HFFc6 (cell line): Measurements from ENCODE around the gene MED6. TPM values are rescaled to one million over a fixed set of nuclear protein-coding genes. Genes with fewer than 3 reads are reported as not detected.

ENCODE experiments used
- DNase-seq: peaks from one replicate; pipeline ENCODE4 v3.0.0-alpha.2; 2018
- H3K27ac Mint-ChIP-seq: 2 replicates; pipeline ENCODE4 v1.8.0; 2020; ENCODE audit warnings: mild to moderate bottlenecking, mixed read lengths
- H3K27me3 Mint-ChIP-seq: 2 replicates; pipeline ENCODE4 v1.8.0; 2021; ENCODE audit warnings: mild to moderate bottlenecking, moderate library complexity, mixed read lengths; ENCODE audit not compliant: insufficient read depth
- H3K36me3 Mint-ChIP-seq: 2 replicates; pipeline ENCODE4 v1.8.0; 2021; ENCODE audit warnings: low read depth, mixed read lengths
- H3K4me1 Mint-ChIP-seq: 2 replicates; pipeline ENCODE4 v1.8.0; 2020; ENCODE audit warnings: low read depth, mixed read lengths
- H3K4me3 Mint-ChIP-seq: 2 replicates; pipeline ENCODE4 v1.8.0; 2020; ENCODE audit warnings: mild to moderate bottlenecking, moderate library complexity, mixed read lengths
- H3K9me3 Mint-ChIP-seq: 2 replicates; pipeline ENCODE4 v1.8.0; 2020; ENCODE audit warnings: mild to moderate bottlenecking, mixed read lengths
- CTCF ChIP-seq: fragments of 200-600 bp; sonication (generic); IDR thresholded peaks from 2 replicates; pipeline ENCODE4 v1.5.0; 2021; ENCODE audit warnings: antibody characterized with exemption, mild to moderate bottlenecking
- total RNA-seq, 6 experiments: library from RNA; stranded (reverse); fragmentation: NEBNext Ultra II Directional; extraction: Animal tissue kit (Norgen Biotek cat#: 25700); gene quantifications; 2 replicates in 1 of 6; 3 replicates in 5 of 6; pipeline ENCODE4 v1.2.3, GENCODE V29; 2021

MED6 gene
- total RNA-seq, 6 experiments from 2014 or later = 34.5 to 40.6 (median 37.1) TPM

DNA sequence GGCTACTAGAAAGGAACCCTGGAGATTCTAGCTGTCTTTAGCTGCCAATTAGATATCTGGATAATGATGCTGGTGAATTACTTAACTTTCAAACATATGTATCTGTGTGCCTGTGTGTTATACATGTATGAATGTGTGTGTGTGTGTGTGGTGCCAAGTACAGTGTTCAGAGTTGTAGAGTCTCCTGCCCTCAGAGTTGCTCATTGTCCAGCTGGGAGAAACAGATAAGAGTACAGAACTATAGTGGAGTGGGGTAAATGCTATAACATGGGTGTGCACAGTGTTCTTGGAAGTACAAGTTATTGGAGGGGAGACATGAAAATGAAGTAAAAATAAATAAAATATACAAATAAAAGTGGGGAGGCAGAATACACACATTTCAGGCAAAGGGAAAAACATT is 42.1 kb downstream of the MED6 start:
- Mint-ChIP-seq H3K27ac (no peak overlapping the region), H3K27me3 (no peaks in the 10 kb centered on the region), H3K36me3 (peaks cover 28% of the 10 kb centered on the region), H3K4me3 (no peak overlapping the region), H3K9me3 (no peaks in the 10 kb centered on the region), H3K4me1 (no peaks in the 10 kb centered on the region)
- DNase-seq = no peak
- TF ChIP-seq CTCF = no peak

- Mint-ChIP-seq H3K4me1 (no peaks in the 10 kb centered on the region), H3K36me3 (peaks cover 4% of the 10 kb centered on the region), H3K27me3 (no peaks in the 10 kb centered on the region), H3K27ac (no peak overlapping the region), H3K4me3 (no peak overlapping the region), H3K9me3 (no peaks in the 10 kb centered on the region)
- DNase-seq = no peak
- no peak for TF ChIP-seq CTCF
Measured at GRCh38 chr14:70555890-70556289, 44.6 kb downstream of the MED6 start.

DNA sequence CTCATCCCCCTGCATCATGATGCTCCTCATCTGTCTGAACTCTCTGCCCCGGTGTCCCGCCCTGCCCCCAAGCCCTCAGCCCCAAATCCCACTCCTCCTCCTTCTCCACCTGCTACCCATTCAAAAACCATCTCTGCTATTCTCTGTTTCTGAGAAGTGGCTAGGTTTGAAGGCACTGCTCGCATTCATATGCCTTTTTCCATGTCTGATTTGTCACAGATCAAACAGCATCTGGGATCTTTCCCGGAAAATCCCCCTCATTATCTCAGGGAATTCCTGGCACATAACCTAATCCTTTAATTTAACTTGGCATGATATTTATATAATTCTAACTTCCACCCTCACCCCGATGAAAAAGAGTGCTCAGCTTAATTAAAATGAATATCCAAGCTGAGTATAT is 62.4 kb downstream of the MED6 start:
- Mint-ChIP-seq H3K27me3 (no peaks in the 10 kb centered on the region; the same call in 1 of the 2 replicates), H3K4me3 (no peak overlapping the region), H3K36me3 (peaks cover 13% of the 10 kb centered on the region), H3K27ac (no peak overlapping the region), H3K9me3 (peaks cover 8% of the 10 kb centered on the region), H3K4me1 (peaks cover 15% of the 10 kb centered on the region)
- no peak for DNase-seq
- no peak for TF ChIP-seq CTCF

DNA sequence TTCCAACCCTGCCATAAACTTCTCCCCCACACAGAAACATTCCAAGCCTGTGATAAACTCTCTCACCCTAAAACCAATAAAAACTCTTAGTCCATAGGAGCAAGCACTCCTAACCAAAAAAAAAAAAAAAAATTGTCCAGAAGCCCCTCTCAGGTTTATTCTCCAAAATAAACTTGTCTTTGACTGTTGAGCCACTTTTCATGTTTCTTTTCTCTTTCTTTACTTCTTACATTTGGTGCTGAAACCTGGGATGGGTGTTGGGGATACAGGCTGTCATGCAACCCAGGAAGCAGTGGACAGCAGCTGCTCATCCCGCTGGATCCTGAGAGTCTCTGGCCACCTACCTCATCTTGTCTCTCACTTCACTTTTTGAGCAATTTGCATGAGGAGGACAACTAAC is 63.6 kb downstream of the MED6 start:
- TF ChIP-seq CTCF = no peak
- DNase-seq = no peak
- Mint-ChIP-seq H3K27ac (no peak overlapping the region), H3K27me3 (no peaks in the 10 kb centered on the region; the same call in 1 of the 2 replicates), H3K4me3 (no peak overlapping the region), H3K36me3 (peaks cover 24% of the 10 kb centered on the region), H3K9me3 (peaks cover 8% of the 10 kb centered on the region), H3K4me1 (peaks cover 15% of the 10 kb centered on the region)

DNA sequence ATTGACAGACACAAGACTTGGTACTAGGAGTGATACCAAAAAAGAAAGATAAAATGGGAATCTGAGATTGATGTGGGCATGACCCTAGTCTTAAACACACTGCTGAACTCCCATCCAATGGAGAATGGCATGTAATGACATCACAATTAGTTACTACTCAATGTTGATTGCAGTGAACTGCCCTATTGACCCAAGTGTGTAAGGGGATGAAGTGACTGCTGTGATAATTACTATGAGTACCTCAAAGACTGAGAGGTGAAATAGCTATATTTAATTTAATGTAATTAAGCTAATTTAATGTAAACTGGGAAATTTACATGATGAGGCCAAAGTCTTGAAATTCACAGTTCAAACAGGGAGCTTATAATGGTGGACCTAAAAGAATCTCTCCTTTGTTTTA is 65.6 kb downstream of the MED6 start, which contains the start of gene ADAM20:
ADAM20 (minus strand) TSS at position 101 of the 400 bp plus-strand sequence. CDS start 10,247 bp downstream, outside the sequence.
- Mint-ChIP-seq H3K27me3 (no peaks in the 10 kb centered on the region; the same call in 1 of the 2 replicates), H3K9me3 (peaks cover 8% of the 10 kb centered on the region), H3K4me1 (peaks cover 20% of the 10 kb centered on the region), H3K36me3 (peaks cover 24% of the 10 kb centered on the region), H3K27ac (no peak within 1 kb of the TSS), H3K4me3 (no peak within 1 kb of the TSS)
- no peak for TF ChIP-seq CTCF
- DNase-seq = no peak

Other genes with a start within 250 kb of the MED6 start
- gene COX16, start 241.0 kb downstream of the MED6 start, total RNA-seq = 10 to 100 TPM; 60.4 to 75.8 (median 62.9) TPM
- 10 to 100 TPM; 24.2 to 29.9 (median 27.2) TPM for gene SYNJ2BP, start 183.6 kb downstream of the MED6 start, total RNA-seq
- under 1 TPM; 0.31 to 0.69 (median 0.47) TPM for gene ADAM21, start 148.5 kb downstream of the MED6 start, total RNA-seq
- under 1 TPM; 0.07 to 0.10 (median 0.09) TPM for gene ADAM20, start 65.7 kb downstream of the MED6 start, total RNA-seq
- gene TTC9, start 41.3 kb upstream of the MED6 start, total RNA-seq = under 1 TPM; 0.05 to 0.17 (median 0.09) TPM
- under 1 TPM; 0.24 to 0.51 (median 0.31) TPM for gene MAP3K9, start 208.9 kb upstream of the MED6 start, total RNA-seq